GM12874 (cell line): ENCODE measurements around the gene TRIM60.

Experiments
- TF ChIP-seq, protein P1 (sequence below): IDR thresholded peaks from 2 replicates; pipeline ENCODE4 v1.5.1; 2011; ENCODE audit warnings: low read depth, mild to moderate bottlenecking, control low read depth, low read length, moderate library complexity; ENCODE audit not compliant: insufficient read depth

The TRIM60 gene

DNA sequence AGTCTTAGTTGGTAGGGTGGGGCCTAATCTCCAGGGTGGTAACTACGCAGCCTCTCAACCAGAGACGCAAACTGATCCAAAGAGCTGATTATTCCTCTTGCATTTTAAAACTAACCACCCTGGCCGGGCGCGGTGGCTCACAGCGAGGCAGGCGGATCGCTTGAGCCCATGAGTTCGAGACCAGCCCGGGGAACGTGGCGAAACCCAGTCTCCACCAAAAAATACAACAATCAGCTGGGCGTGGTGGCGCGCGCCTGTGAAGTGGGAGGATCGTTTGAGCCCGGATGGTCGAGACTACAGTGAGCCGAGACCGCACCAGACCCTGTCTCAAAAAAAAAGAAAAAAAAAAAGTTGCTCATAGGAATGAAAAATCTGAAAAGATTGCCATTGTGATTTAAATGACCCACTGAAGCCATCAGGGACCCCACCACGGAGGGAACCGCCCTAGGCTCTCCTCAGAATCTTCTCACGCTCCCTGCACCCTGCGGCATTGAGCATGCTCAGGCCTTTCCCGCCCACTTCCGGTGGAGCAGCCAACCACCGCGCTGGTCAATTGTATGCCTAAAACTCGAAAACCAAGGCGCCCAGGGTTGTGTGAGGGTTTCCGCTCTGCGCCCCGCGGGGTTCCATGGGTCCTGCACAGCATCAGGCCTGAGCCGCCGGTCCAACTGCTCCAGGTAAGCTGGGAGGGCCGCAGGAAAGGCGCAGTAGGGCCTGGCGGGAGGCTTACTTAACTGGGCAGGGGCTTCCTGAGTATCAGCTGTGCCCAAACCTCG lies at the start of gene TRIM60:
TRIM60 (plus strand) TSS at position 564 of the 776 bp plus-strand sequence. CDS start 8,074 bp downstream, outside the sequence.
- TF ChIP-seq, protein P1, sequence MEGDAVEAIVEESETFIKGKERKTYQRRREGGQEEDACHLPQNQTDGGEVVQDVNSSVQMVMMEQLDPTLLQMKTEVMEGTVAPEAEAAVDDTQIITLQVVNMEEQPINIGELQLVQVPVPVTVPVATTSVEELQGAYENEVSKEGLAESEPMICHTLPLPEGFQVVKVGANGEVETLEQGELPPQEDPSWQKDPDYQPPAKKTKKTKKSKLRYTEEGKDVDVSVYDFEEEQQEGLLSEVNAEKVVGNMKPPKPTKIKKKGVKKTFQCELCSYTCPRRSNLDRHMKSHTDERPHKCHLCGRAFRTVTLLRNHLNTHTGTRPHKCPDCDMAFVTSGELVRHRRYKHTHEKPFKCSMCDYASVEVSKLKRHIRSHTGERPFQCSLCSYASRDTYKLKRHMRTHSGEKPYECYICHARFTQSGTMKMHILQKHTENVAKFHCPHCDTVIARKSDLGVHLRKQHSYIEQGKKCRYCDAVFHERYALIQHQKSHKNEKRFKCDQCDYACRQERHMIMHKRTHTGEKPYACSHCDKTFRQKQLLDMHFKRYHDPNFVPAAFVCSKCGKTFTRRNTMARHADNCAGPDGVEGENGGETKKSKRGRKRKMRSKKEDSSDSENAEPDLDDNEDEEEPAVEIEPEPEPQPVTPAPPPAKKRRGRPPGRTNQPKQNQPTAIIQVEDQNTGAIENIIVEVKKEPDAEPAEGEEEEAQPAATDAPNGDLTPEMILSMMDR, result no peak

DNA sequence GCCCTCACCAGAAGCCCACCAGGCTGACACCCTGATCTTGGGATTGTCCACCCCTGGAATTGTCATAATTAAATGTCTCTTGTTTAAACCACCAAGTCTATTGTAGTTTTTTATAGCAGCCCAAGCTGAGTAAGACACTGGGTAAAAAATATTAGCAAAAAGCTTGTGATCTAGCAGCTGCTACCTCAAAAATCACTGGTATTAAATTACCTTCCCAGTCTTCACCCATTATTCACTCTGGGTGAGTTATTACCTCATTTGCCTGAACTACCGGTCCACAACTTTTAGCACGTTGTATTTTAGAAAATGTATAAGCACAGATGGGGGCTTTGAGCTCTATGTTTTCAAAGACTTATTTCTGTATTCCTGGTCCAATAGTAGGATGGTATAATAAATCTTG lies 42.3 kb upstream of the TRIM60 start:
- TF ChIP-seq, protein P1, result no peak

DNA sequence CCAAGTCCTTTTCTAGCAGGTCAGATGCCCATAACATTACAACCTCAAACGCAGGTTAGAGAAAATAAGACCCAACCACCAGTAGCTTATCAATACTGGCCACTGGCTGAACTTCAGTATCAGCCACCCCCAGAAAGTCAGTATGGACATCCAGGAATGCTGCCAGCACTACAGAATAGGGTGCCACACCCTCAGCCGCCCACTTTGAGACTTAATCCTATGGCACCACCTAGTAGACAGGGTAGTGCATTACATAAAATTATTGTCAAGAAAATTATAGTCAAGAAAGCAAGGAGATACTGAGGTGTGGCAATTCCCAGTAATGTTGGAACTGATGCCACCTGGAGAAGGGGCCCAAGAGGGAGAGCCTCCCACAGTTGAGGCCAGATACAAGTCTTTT lies 34.5 kb upstream of the TRIM60 start:
- TF ChIP-seq, protein P1, result peak; percentile 25; the same call in 1 of the 2 replicates

DNA sequence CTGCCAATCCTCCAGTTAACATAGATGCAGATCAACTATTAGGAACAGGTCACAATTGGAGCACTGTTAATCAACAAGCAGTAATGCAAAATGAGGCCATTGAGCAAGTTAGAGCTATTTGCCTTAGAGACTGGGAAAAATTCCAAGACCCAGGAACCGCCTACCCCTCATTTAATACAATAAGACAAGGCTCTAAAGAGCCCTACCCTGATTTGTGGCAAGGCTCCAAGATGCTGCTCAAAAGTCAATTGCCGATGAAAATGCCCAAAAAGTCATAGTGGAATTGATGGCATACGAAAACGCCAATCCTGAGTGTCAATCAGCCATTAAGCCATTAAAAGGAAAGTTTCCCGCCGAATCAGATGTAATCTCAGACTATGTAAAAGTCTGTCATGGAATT lies 33.9 kb upstream of the TRIM60 start:
- TF ChIP-seq, protein P1, result no peak

DNA sequence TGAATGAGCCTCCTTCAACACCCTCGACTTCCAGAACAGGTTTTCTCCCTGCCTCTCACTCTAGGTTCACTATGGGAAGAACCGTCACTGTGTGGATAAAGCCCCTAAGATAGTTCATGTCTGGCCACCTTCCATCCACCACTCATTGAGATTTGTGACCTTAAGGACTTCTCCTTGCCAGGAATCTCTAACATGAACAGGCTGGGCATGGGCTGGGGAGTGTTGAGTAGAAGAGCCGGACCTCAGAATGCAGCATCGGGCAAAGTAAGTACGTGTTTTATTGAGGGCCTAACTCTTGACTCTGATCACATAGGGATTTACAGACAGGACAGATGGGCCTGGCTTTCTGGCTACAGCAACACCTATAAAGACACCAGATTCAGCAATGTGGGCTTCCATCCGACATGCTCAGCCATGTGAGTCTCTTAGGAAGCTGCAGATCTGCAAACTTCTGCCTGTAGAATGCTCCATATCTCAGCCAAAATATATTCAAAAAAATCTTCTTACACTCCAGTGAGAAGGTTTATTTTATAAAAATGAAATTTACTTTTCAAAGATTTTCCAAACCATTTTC lies 26.4 kb upstream of the TRIM60 start:
- TF ChIP-seq, protein P1, result no peak

DNA sequence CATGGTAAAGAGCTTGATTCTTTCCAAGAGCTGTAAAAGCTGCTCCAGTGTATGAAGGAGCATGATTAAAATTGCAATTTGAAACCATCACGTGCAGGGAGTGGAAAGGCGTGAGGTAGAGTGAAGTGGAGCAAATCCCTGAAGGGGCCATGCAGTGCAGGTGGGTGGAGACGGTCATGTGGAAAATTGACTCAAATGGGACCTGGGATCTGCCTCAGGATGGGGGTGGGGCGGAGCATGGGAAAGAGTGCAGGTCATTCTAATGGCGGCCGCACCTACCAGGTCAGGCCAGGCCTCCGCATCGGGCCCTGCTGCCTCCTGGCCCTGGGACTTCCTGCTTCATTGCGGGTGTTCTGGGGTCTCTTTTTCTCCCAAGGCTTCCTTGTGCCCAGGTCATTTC lies 25.3 kb upstream of the TRIM60 start:
- TF ChIP-seq, protein P1, result no peak

DNA sequence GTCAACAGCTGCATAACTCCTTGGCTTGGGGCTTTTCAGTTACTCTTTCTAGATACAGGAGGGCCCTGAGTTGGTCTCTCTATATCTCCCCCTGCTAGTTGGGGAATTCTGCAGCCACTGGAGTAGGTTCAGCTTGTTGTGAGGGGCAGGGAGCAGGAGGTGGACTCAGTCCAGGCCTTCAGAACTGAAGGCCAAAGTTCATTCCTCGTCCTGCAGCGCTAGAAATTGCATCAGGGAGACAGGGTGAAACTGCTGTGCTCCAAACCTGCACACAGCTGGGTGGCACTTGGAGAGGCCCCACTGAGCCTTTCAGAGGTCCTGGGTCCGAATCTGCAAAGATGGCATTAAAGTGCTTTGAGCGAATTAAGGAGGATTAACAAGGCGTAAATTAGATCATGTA lies 24.9 kb upstream of the TRIM60 start:
- TF ChIP-seq, protein P1, result no peak
